MM.1S (cell line): Measurements from ENCODE around the gene GNPDA1.

Experiments used
- DNase-seq: peaks from one replicate; pipeline ENCODE4 v3.0.0-alpha.2; 2015
- H2AFZ ChIP-seq: fragments of 300-600 bp; sonication (generic); 2 replicates; pipeline ENCODE4 v1.6.0; 2016; ENCODE audit warnings: antibody characterized with exemption, low read length
- H3F3A ChIP-seq: fragments of 300-600 bp; sonication (generic); 2 replicates; pipeline ENCODE4 v1.6.1; 2016; ENCODE audit warnings: mild to moderate bottlenecking, antibody characterized with exemption, low read length, moderate library complexity, mixed read lengths; ENCODE audit not compliant: insufficient read depth
- H3K27ac ChIP-seq: fragments of 300-600 bp; sonication (generic); 2 replicates; pipeline ENCODE4 v1.5.1; 2016; ENCODE audit warnings: mild to moderate bottlenecking, low read length
- H3K27me3 ChIP-seq: fragments of 300-600 bp; sonication (generic); replicated peaks from 2 replicates; pipeline ENCODE4 v1.6.0; 2016; ENCODE audit warnings: low read length; ENCODE audit not compliant: insufficient read depth
- H3K36me3 ChIP-seq: fragments of 300-600 bp; sonication (generic); replicated peaks from 2 replicates; pipeline ENCODE4 v1.6.1; 2016; ENCODE audit warnings: mild to moderate bottlenecking, low read length, mixed read lengths; ENCODE audit not compliant: insufficient read depth
- H3K4me1 ChIP-seq: fragments of 300-600 bp; sonication (generic); 2 replicates; pipeline ENCODE4 v1.6.1; 2016; ENCODE audit warnings: low read length, mixed read lengths
- H3K4me2 ChIP-seq: fragments of 300-600 bp; sonication (generic); 2 replicates; pipeline ENCODE4 v1.6.0; 2016; ENCODE audit warnings: low read depth, low read length
- H3K4me3 ChIP-seq: fragments of 300-600 bp; sonication (generic); 2 replicates; pipeline ENCODE4 v1.5.1; 2016; ENCODE audit warnings: low read length, mixed read lengths
- H3K79me2 ChIP-seq: fragments of 300-600 bp; sonication (generic); 2 replicates; pipeline ENCODE4 v1.6.1; 2016; ENCODE audit warnings: mixed run types, low read length, mixed read lengths
- H3K9ac ChIP-seq: fragments of 300-600 bp; sonication (generic); 2 replicates; pipeline ENCODE4 v1.6.1; 2016; ENCODE audit warnings: low read length, mixed read lengths
- H3K9me2 ChIP-seq: fragments of 300-600 bp; sonication (generic); replicated peaks from 2 replicates; pipeline ENCODE4 v1.6.1; 2016; ENCODE audit warnings: mild to moderate bottlenecking, low read length, mixed read lengths; ENCODE audit not compliant: insufficient read depth
- H3K9me3 ChIP-seq: fragments of 300-600 bp; sonication (generic); replicated peaks from 2 replicates; pipeline ENCODE4 v1.6.1; 2016; ENCODE audit warnings: mild to moderate bottlenecking, low read length, mixed read lengths; ENCODE audit not compliant: insufficient read depth
- H4K20me1 ChIP-seq: fragments of 300-600 bp; sonication (generic); 2 replicates; pipeline ENCODE4 v1.6.1; 2016; ENCODE audit warnings: mild to moderate bottlenecking, low read length, moderate library complexity, mixed read lengths; ENCODE audit not compliant: insufficient read depth
- EZH2phosphoT487 ChIP-seq: fragments of 300-600 bp; sonication (generic); IDR thresholded peaks from 2 replicates; pipeline ENCODE4 v1.6.1; 2018; ENCODE audit warnings: antibody characterized with exemption, low read length
- TF ChIP-seq, protein P1 (sequence below): fragments of 300-600 bp; sonication (generic); IDR thresholded peaks from 2 replicates; pipeline ENCODE4 v1.5.1; 2016; ENCODE audit warnings: antibody characterized with exemption, low read length, mixed read lengths

The GNPDA1 gene

DNA sequence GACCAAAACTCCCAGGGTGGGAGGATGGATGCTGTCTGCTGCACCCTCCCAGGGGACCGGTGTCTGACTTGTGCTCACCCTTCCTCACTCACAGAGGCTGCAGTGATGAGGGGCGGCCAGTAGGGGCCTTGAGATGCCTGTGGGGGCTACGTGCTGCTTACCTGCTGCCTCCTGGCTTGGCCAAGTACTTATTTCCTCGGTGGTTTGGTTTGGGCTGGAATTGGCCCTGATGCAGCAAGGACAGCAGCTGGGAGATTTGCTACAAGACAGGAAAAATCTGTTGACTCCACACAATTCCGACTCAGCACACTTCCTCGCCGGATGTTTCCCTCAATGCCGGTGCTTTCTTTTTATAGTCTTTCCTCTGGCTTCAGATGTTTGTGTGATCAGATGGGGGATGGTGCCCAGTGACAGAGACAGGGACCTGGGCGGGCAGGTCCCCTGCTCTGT is 61.5 kb downstream of the GNPDA1 start:
- TF ChIP-seq EZH2phosphoT487: no peak
- TF ChIP-seq, protein P1, sequence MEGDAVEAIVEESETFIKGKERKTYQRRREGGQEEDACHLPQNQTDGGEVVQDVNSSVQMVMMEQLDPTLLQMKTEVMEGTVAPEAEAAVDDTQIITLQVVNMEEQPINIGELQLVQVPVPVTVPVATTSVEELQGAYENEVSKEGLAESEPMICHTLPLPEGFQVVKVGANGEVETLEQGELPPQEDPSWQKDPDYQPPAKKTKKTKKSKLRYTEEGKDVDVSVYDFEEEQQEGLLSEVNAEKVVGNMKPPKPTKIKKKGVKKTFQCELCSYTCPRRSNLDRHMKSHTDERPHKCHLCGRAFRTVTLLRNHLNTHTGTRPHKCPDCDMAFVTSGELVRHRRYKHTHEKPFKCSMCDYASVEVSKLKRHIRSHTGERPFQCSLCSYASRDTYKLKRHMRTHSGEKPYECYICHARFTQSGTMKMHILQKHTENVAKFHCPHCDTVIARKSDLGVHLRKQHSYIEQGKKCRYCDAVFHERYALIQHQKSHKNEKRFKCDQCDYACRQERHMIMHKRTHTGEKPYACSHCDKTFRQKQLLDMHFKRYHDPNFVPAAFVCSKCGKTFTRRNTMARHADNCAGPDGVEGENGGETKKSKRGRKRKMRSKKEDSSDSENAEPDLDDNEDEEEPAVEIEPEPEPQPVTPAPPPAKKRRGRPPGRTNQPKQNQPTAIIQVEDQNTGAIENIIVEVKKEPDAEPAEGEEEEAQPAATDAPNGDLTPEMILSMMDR: peak; percentile 40
- no peak overlapping the region for H3K9ac ChIP-seq
- no peak overlapping the region for H3K27ac ChIP-seq
- H3K9me3 ChIP-seq: no peaks in the 10 kb centered on the region
- no peaks in the 10 kb centered on the region for H4K20me1 ChIP-seq
- no peaks in the 10 kb centered on the region for H3K27me3 ChIP-seq
- no peak for DNase-seq
- no peaks in the 10 kb centered on the region for H3K36me3 ChIP-seq
- no peaks in the 10 kb centered on the region for H3K79me2 ChIP-seq
- H2AFZ ChIP-seq: no peak overlapping the region
- H3K4me2 ChIP-seq: no peak overlapping the region
- no peaks in the 10 kb centered on the region for H3F3A ChIP-seq
- H3K9me2 ChIP-seq: no peaks in the 10 kb centered on the region
- H3K4me1 ChIP-seq: no peaks in the 10 kb centered on the region
- H3K4me3 ChIP-seq: no peak overlapping the region
